ENCODE measurements around the gene NANOS3.
A peak's percentile ranks its signal among the peaks of the same experiment; 100 is the strongest.

NANOS3 gene

GRCh38 chr19:13864667-13865570 is 12.0 kb upstream of the NANOS3 start:
- no peak for DNase-seq

GRCh38 chr19:13865571-13866462 is 11.1 kb upstream of the NANOS3 start:
- no peak for DNase-seq

- DNase-seq = no peak
Measured at GRCh38 chr19:13866463-13867046, 10.4 kb upstream of the NANOS3 start.

GRCh38 chr19:13868663-13869062 is 8.3 kb upstream of the NANOS3 start:
- no peak for DNase-seq

- DNase-seq = no peak
Measured at GRCh38 chr19:13869281-13869680, 7.7 kb upstream of the NANOS3 start.

- no peak for DNase-seq
Measured at GRCh38 chr19:13870873-13871272, 6.1 kb upstream of the NANOS3 start.

GRCh38 chr19:13872339-13872694 is 4.6 kb upstream of the NANOS3 start:
- DNase-seq = no peak

GRCh38 chr19:13872695-13873389 is 4.1 kb upstream of the NANOS3 start:
- no peak for DNase-seq

GRCh38 chr19:13873834-13874515 is 3.0 kb upstream of the NANOS3 start:
- no peak for DNase-seq

GRCh38 chr19:13875824-13876223 is 1.1 kb upstream of the NANOS3 start:
- DNase-seq = no peak

- DNase-seq = no peak
Measured at GRCh38 chr19:13877303-13877702, 369 bp downstream of the NANOS3 start.

GRCh38 chr19:13880059-13881043 is 3.4 kb downstream of the NANOS3 start:
- DNase-seq = peak; percentile 99

- no peak for DNase-seq
Measured at GRCh38 chr19:13881251-13881691, 4.3 kb downstream of the NANOS3 start.

- DNase-seq = no peak
Measured at GRCh38 chr19:13881692-13882418, 4.9 kb downstream of the NANOS3 start.

GRCh38 chr19:13882419-13882795 is 5.5 kb downstream of the NANOS3 start:
- DNase-seq = no peak

- DNase-seq = no peak
Measured at GRCh38 chr19:13882836-13883235, 5.9 kb downstream of the NANOS3 start.

- no peak for DNase-seq
Measured at GRCh38 chr19:13883516-13884064, 6.7 kb downstream of the NANOS3 start.

- DNase-seq = no peak
Measured at GRCh38 chr19:13884726-13885591, 8.0 kb downstream of the NANOS3 start.

- DNase-seq = no peak
Measured at GRCh38 chr19:13885826-13886365, 9.0 kb downstream of the NANOS3 start.

Measured in activated CD4-positive, alpha-beta T cell treated with anti-CD3 and anti-CD28 coated beads, Interleukin-2, amount 50 U/mL, for 1 hour (primary cell).